HUES6 (cell line): ENCODE measurements around the gene BDP1.
A peak's percentile ranks its signal among the peaks of the same experiment; 100 is the strongest.
"Not testable (repeated sequence)": the region's sequence is repeated elsewhere in the genome, so short reads cannot be mapped to it uniquely, and the experiment has no call there.

Experiments
- H3K27ac ChIP-seq: 2 replicates; pipeline ENCODE4 v1.7.0; 2013; ENCODE audit warnings: low read depth, mild to moderate bottlenecking, low read length, inconsistent platforms
- H3K27me3 ChIP-seq: 2 replicates; pipeline ENCODE4 v1.6.1; 2013; ENCODE audit warnings: low read length; ENCODE audit not compliant: control insufficient read depth, insufficient read depth
- H3K36me3 ChIP-seq: 2 replicates; pipeline ENCODE4 v1.6.1; 2013; ENCODE audit warnings: low read length; ENCODE audit not compliant: control insufficient read depth, insufficient read depth
- H3K4me1 ChIP-seq: 2 replicates; pipeline ENCODE4 v1.6.1; 2013; ENCODE audit warnings: low read length; ENCODE audit not compliant: control insufficient read depth, insufficient read depth
- H3K4me3 ChIP-seq: 2 replicates; pipeline ENCODE4 v1.5.1; 2013; ENCODE audit warnings: low read depth, low read length
- H3K9ac ChIP-seq: one replicate; pipeline ENCODE4 v1.6.1; 2013; ENCODE audit warnings: mild to moderate bottlenecking, low read length
- H3K9me3 ChIP-seq: 2 replicates; pipeline ENCODE4 v1.6.1; 2013; ENCODE audit warnings: low read depth, low read length; ENCODE audit not compliant: control insufficient read depth, insufficient read depth

The BDP1 gene

GRCh38 chr5:71573591-71573990 lies 118.1 kb downstream of the BDP1 start:
- Histone ChIP-seq H3K9ac (no peak overlapping the region), H3K4me1 (no peaks in the 10 kb centered on the region), H3K4me3 (no peak overlapping the region), H3K27ac (no peak overlapping the region), H3K36me3 (no peaks in the 10 kb centered on the region), H3K27me3 (no peaks in the 10 kb centered on the region), H3K9me3 (peaks cover 10% of the 10 kb centered on the region; the same call in 1 of the 2 replicates)

GRCh38 chr5:71575588-71575987 lies 120.1 kb downstream of the BDP1 start:
- H3K9me3 ChIP-seq, result peaks cover 10% of the 10 kb centered on the region; the same call in 1 of the 2 replicates
- H3K9ac ChIP-seq, H3K27ac ChIP-seq, H3K4me1 ChIP-seq, H3K4me3 ChIP-seq, H3K36me3 ChIP-seq, H3K27me3 ChIP-seq: not testable (repeated sequence)

GRCh38 chr5:71576241-71576640 lies 120.8 kb downstream of the BDP1 start:
- H3K4me1 ChIP-seq, result no peaks in the 10 kb centered on the region
- H3K27ac ChIP-seq, result no peak overlapping the region
- H3K9me3 ChIP-seq, result peaks cover 10% of the 10 kb centered on the region; the same call in 1 of the 2 replicates
- no peaks in the 10 kb centered on the region for H3K27me3 ChIP-seq
- no peak overlapping the region for H3K4me3 ChIP-seq
- H3K36me3 ChIP-seq, result no peaks in the 10 kb centered on the region
- H3K9ac ChIP-seq, result no peak overlapping the region

GRCh38 chr5:71577839-71578238 lies 122.4 kb downstream of the BDP1 start:
- H3K9ac ChIP-seq, H3K27me3 ChIP-seq, H3K4me3 ChIP-seq, H3K27ac ChIP-seq, H3K36me3 ChIP-seq, H3K4me1 ChIP-seq: not testable (repeated sequence)
- H3K9me3 ChIP-seq, result peaks cover 10% of the 10 kb centered on the region; the same call in 1 of the 2 replicates

GRCh38 chr5:71582945-71583584 lies 127.6 kb downstream of the BDP1 start:
- Histone ChIP-seq H3K27me3 (no peaks in the 10 kb centered on the region), H3K4me1 (no peaks in the 10 kb centered on the region), H3K27ac (no peak overlapping the region), H3K36me3 (no peaks in the 10 kb centered on the region), H3K9me3 (peaks cover 5% of the 10 kb centered on the region; the same call in 1 of the 2 replicates), H3K4me3 (no peak overlapping the region), H3K9ac (no peak overlapping the region)

DNA sequence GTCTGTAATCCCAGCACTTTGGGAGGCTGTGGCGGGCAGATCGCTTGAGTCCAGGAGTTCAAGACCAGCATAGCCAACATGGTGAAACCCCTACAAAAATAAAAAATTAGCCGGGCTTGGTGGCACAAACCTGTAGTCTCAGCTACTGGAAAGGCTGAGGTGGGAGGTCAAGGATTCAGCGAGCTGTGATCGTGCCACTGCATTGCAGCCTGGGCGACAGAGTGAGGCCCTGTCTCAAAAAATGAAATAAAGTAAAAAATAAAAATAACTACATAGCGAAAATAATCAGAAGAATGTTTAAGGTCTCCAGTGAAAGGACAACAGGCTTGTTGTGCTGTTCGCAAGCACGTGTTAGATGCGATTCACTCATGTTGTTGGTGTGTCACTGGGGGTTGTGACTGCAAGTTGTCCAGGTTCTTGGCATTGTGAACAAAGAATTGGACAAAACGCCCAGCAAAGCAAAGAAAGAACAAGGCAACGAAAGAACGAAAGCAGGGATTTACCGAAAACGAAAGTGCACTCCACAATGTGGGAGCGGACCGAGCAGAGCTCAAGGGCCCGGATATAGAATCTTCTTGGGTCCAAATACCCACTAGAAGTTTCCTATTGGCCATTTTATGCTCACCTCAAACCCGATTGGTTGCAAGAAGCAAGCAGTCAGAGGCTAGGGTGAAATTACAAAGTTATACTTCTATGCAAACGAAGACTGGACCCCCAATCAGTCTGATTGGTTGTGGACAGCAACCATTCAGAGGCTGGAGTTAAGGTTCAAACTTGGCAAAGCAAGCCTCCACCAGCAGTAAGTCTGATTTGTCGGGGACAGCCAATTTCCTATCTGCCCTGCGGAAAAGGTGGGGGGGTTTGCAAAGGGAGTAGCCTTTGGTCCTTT lies 130.8 kb downstream of the BDP1 start:
- Histone ChIP-seq H3K9ac (peak overlapping the region; percentile 90), H3K27me3 (no peaks in the 10 kb centered on the region), H3K27ac (no peak overlapping the region), H3K9me3 (no peaks in the 10 kb centered on the region), H3K4me3 (peak overlapping the region; percentile 72), H3K36me3 (no peaks in the 10 kb centered on the region), H3K4me1 (no peaks in the 10 kb centered on the region)

GRCh38 chr5:71586941-71587765 lies 131.7 kb downstream of the BDP1 start, which contains the start of gene MCCC2:
TSS of gene MCCC2 (plus strand) at chr5:71587340. CDS start at chr5:71587426, 86 bp downstream.
- peak within 1 kb of the TSS; percentile 88 for H3K27ac ChIP-seq
- no peaks in the 10 kb centered on the region for H3K9me3 ChIP-seq
- H3K36me3 ChIP-seq, result no peaks in the 10 kb centered on the region
- peak within 1 kb of the TSS; percentile 72 for H3K4me3 ChIP-seq
- H3K4me1 ChIP-seq, result no peaks in the 10 kb centered on the region
- peak within 1 kb of the TSS; percentile 90 for H3K9ac ChIP-seq
- H3K27me3 ChIP-seq, result no peaks in the 10 kb centered on the region

DNA sequence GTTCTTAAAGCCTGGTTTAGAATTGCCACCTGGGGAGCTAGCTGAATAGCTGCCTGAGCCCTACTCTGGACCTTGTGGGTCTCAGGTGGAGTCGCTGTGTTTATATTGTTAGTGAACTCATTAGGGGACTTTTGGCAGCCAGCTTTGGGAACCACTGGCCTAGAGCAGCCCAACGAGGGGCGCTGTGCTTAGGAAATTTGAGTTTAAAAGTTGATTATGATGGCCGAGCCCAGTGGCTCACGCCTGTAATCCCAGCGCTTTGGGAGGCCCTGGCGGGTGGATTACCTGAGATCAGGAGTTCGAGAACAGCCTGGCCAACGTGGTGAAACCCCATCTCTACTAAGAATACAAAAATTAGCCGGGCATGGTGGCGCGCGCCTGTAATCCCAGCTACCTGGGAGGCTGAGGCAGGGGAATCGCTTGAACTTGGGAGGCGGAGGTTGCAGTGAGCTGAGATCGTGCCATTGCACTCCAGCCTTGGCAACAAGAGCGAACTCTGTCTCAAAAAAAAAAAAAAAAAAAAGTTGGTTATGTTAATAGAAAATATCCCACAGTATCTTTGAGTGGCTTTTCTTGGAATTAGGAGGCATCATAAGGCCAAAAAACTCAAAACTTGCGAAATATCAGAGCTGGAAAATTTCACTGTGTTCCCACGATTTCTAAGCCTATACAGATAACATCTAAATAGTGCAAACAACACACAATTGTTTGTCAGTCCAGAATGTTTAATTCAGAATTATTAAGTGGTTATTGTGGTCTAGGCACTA lies 132.5 kb downstream of the BDP1 start:
- peak overlapping the region; percentile 90 for H3K9ac ChIP-seq
- no peaks in the 10 kb centered on the region for H3K4me1 ChIP-seq
- H3K36me3 ChIP-seq, result no peaks in the 10 kb centered on the region
- no peaks in the 10 kb centered on the region for H3K9me3 ChIP-seq
- H3K27me3 ChIP-seq, result no peaks in the 10 kb centered on the region
- peak overlapping the region; percentile 72 for H3K4me3 ChIP-seq
- peak overlapping the region; percentile 88 for H3K27ac ChIP-seq

DNA sequence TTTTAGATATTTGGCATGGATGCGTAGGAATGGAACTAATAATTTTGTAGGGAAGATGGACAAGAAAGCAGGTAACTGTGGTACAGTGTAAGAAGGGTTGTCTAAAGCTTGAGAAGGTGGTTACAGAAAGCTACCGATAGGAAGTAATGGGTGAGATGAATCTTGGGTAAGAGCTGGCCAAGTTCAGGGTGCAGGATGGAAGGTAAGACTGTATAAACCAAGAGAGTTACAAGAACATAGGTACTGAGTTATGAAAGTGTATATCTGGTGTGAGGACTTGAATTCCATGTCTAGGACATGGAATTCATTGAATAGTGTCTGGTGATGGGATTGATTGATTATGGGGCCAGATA lies 133.1 kb downstream of the BDP1 start:
- no peaks in the 10 kb centered on the region for H3K27me3 ChIP-seq
- H3K4me3 ChIP-seq, result peak overlapping the region; percentile 72
- H3K36me3 ChIP-seq, result no peaks in the 10 kb centered on the region
- H3K9ac ChIP-seq, result no peak overlapping the region
- no peaks in the 10 kb centered on the region for H3K4me1 ChIP-seq
- H3K27ac ChIP-seq, result no peak overlapping the region
- no peaks in the 10 kb centered on the region for H3K9me3 ChIP-seq

DNA sequence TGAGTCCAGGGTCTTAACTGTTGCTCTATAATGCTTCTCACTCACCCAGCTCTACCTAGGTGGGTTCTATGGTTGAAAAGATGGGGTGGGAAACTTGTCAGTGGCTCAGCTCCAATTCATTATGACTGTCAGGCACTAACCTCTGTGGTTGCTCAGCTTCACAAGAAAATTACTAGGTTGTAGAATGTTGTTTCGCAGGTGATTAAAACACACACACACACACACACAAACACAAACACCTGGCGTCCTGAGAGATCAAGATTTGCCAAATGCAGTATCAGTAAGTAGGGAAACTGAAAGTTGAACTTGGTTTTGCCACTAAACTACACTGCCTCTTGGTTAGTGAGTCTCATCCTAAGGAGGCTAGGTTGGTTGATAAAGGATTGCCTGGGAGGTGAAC lies 134.5 kb downstream of the BDP1 start:
- Histone ChIP-seq H3K9ac (no peak overlapping the region), H3K4me3 (no peak overlapping the region), H3K27me3 (no peaks in the 10 kb centered on the region), H3K4me1 (no peaks in the 10 kb centered on the region), H3K27ac (no peak overlapping the region), H3K9me3 (no peaks in the 10 kb centered on the region), H3K36me3 (0 out of 2 replicates have a peak, but pooled peaks cover 5% of the 10 kb centered on the region)
